IMR-90 (cell line): ENCODE data around the gene ANKRD35.
"Not testable (repeated sequence)": the region's sequence is repeated elsewhere in the genome, so short reads cannot be mapped to it uniquely, and the experiment has no call there.

Experiments
- MXI1 ChIP-seq: IDR thresholded peaks from 2 replicates; pipeline ENCODE4 v1.6.1; 2012; ENCODE audit warnings: low read depth, mild to moderate bottlenecking, low read length, moderate library complexity, borderline replicate concordance
- TF ChIP-seq, protein P1 (sequence below): conservative IDR thresholded peaks from 2 replicates; pipeline ENCODE4 v1.5.1; 2012; ENCODE audit warnings: mild to moderate bottlenecking, low read depth, low read length, improper control_type of control experiment

DNA sequence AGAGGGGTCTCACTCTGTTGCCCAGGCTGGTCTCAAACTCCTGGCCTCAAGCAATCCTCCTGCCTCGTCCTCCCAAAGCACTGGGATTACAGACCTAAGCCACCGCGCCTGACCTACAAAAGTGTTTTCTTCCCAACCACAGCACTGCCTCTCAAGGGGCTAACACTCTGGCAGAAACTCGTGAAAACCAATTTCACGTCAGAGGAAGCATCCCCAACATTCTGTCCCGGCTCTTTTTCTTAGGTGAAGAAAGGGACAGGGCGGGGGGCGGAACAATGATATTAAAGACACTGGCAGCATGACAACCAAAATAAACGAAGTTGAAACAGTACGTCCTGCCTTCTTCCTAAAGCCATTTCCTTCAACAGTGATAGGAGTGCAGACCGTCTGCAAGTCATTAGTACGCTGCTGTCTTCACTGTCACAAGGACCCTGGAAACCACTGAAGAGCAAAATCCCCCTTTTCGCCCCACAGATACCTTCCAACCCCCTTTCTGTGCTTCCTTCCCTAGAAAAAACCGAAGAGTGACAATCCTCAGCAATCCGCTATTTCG is 62.8 kb downstream of the ANKRD35 start:
- TF ChIP-seq, protein P1, sequence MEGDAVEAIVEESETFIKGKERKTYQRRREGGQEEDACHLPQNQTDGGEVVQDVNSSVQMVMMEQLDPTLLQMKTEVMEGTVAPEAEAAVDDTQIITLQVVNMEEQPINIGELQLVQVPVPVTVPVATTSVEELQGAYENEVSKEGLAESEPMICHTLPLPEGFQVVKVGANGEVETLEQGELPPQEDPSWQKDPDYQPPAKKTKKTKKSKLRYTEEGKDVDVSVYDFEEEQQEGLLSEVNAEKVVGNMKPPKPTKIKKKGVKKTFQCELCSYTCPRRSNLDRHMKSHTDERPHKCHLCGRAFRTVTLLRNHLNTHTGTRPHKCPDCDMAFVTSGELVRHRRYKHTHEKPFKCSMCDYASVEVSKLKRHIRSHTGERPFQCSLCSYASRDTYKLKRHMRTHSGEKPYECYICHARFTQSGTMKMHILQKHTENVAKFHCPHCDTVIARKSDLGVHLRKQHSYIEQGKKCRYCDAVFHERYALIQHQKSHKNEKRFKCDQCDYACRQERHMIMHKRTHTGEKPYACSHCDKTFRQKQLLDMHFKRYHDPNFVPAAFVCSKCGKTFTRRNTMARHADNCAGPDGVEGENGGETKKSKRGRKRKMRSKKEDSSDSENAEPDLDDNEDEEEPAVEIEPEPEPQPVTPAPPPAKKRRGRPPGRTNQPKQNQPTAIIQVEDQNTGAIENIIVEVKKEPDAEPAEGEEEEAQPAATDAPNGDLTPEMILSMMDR = not testable (repeated sequence)
- not testable (repeated sequence) for TF ChIP-seq MXI1
